Thyroid gland (tissue), 4 donors: ENCODE results near the gene BEND7. TPM values are rescaled to one million over a fixed set of nuclear protein-coding genes. Genes with fewer than 3 reads are reported as not detected.
"Not testable (repeated sequence)": the region's sequence is repeated elsewhere in the genome, so short reads cannot be mapped to it uniquely, and the experiment has no call there.

ENCODE experiments used
- DNase-seq, 2 donors: peaks; one replicate each; pipeline ENCODE4 v3.0.0-alpha.2; 2019
- H3K27ac ChIP-seq, 3 donors: fragments of 200-600 bp; sonication (generic); 1 replicate in 2 of 3; 2 replicates in 1 of 3; pipeline ENCODE4 v1.5.1; 2016 to 2019; ENCODE audit warnings: mild to moderate bottlenecking in 1 of 3, moderate library complexity in 1 of 3
- H3K27me3 ChIP-seq: fragments of 200-600 bp; sonication (generic); one replicate; pipeline ENCODE4 v1.5.1; 2019
- H3K36me3 ChIP-seq, 2 donors: fragments of 200-600 bp; sonication (generic); one replicate each; pipeline ENCODE4 v1.5.1; 2016 to 2019
- H3K4me1 ChIP-seq, 2 donors: fragments of 200-600 bp; sonication (generic); one replicate each; pipeline ENCODE4 v1.5.1; 2017 to 2019
- H3K4me3 ChIP-seq, 3 donors: fragments of 200-600 bp; sonication (generic); replicated peaks in 1 of 3; 1 replicate in 2 of 3; 2 replicates in 1 of 3; pipeline ENCODE4 v1.5.1; 2016; ENCODE audit warnings: mild to moderate bottlenecking in 1 of 3
- H3K9me3 ChIP-seq: fragments of 200-600 bp; sonication (generic); one replicate; pipeline ENCODE4 v1.5.1; 2017
- CTCF ChIP-seq, 6 experiments: fragments of 200-600 bp in 3 of 6; fragments of 450-650 bp in 3 of 6; sonication (generic) in 3 of 6; IDR thresholded peaks; one replicate each; pipeline ENCODE4 v1.5.1; 2016 to 2019; ENCODE audit warnings: antibody characterized with exemption in 6 of 6, mild to moderate bottlenecking in 2 of 6, inconsistent platforms in 1 of 6, moderate library complexity in 1 of 6
- POLR2A ChIP-seq, 2 donors: fragments of 450-650 bp; IDR thresholded peaks; one replicate each; pipeline ENCODE4 v1.6.1; 2017; ENCODE audit warnings: antibody characterized with exemption in 2 of 2, mild to moderate bottlenecking in 2 of 2, moderate library complexity in 1 of 2
- WGBS, 2 donors: methylation state at CpG; one replicate each; pipeline ENCODE4 v1.1.5; 2017; 5-methylcytosine and 5-hydroxymethylcytosine counted together
- intact Hi-C: fragments of 100-400 bp; cut with DNase I; formaldehyde crosslinking; loops from one replicate; pipeline ENCODE4 v1.15.1; 2023
- total RNA-seq, 4 donors: library from RNA; depleted of rRNA; stranded (reverse); fragments of >200 nt; gene quantifications; one replicate each; pipeline ENCODE4 v1.2.3, GENCODE V29; 2016

BEND7 gene
- total RNA-seq, 4 donors from 2014 or later = 51.3 to 106 (median 84.3) TPM

GRCh38 chr10:13550802-13551201 is 22.0 kb upstream of the BEND7 start:
- H3K36me3 ChIP-seq = no peaks in the 10 kb centered on the region
- no peak overlapping the region for H3K27ac ChIP-seq
- H3K4me3 ChIP-seq = no peak overlapping the region
- H3K4me1 ChIP-seq = no peaks in the 10 kb centered on the region
- intact Hi-C loops = no loop called here
- 87 to 95% methylated on average over 2 of the region's 2 CpGs for WGBS, 2 donors
- H3K9me3 ChIP-seq = no peaks in the 10 kb centered on the region
- no peak for DNase-seq
- no peaks in the 10 kb centered on the region for H3K27me3 ChIP-seq
- TF ChIP-seq CTCF (IDR thresholded peaks at IDR 0.05) (no peak), POLR2A (IDR thresholded peaks at IDR 0.05) (no peak)

- H3K4me3 ChIP-seq = no peak overlapping the region
- no peaks in the 10 kb centered on the region for H3K36me3 ChIP-seq
- H3K27ac ChIP-seq = no peak overlapping the region
- no peaks in the 10 kb centered on the region for H3K4me1 ChIP-seq
- no peaks in the 10 kb centered on the region for H3K27me3 ChIP-seq
- H3K9me3 ChIP-seq = no peaks in the 10 kb centered on the region
- no peak for DNase-seq
- WGBS, 2 donors = 87 to 93% methylated on average over 5 of the region's 5 CpGs
- intact Hi-C loops = no loop called here
- TF ChIP-seq CTCF (IDR thresholded peaks at IDR 0.05) (no peak), POLR2A (IDR thresholded peaks at IDR 0.05) (no peak)
Observed at GRCh38 chr10:13542533-13542932, 13.7 kb upstream of the BEND7 start.

GRCh38 chr10:13537985-13538384 is 9.2 kb upstream of the BEND7 start:
- H3K27ac ChIP-seq, intact Hi-C loops, H3K4me1 ChIP-seq, H3K27me3 ChIP-seq, H3K4me3 ChIP-seq, H3K36me3 ChIP-seq, DNase-seq, H3K9me3 ChIP-seq: not testable (repeated sequence)
- 81 to 85% methylated on average over 9 of the region's 9 CpGs for WGBS, 2 donors

GRCh38 chr10:13536674-13537366 is 8.0 kb upstream of the BEND7 start:
- Histone ChIP-seq H3K9me3 (no peaks in the 10 kb centered on the region), H3K36me3 (no peaks in the 10 kb centered on the region), H3K27ac (no peak overlapping the region), H3K4me1 (no peaks in the 10 kb centered on the region), H3K4me3 (no peak overlapping the region), H3K27me3 (no peaks in the 10 kb centered on the region)
- intact Hi-C loops = no loop called here
- peak; percentile 68 to 71 for DNase-seq
- TF ChIP-seq CTCF (IDR thresholded peaks at IDR 0.05) = peak in 4 of 6 experiments; percentile 39 to 63 (median 61)
- no peak for TF ChIP-seq POLR2A (IDR thresholded peaks at IDR 0.05)
- 54 to 65% methylated on average over 9 to 11 of the region's 11 CpGs for WGBS, 2 donors

DNA sequence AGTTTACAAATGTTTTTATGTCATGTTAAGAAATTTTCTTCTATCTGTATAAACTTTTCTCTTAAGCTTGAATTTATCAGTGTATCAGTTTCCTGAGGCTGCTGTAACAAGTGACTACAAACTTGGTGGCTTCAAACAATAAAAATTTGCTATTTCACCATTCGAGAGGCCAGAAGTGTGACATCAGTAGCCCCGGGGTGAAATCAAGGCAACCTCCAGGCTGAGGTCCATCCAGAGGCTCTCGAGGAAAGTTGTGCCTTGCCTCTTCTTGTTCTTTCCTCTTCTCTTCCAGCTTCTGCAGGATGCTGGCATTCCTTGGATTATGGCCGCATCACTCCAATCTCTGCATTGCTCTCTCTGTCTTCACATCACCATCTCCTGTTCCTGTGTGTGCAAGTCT is 6.5 kb upstream of the BEND7 start:
- no peak overlapping the region for H3K27ac ChIP-seq
- H3K9me3 ChIP-seq = no peaks in the 10 kb centered on the region
- no peak overlapping the region for H3K4me3 ChIP-seq
- H3K36me3 ChIP-seq = no peaks in the 10 kb centered on the region
- intact Hi-C loops = no loop called here
- no peaks in the 10 kb centered on the region for H3K27me3 ChIP-seq
- WGBS, 2 donors = 96 to 99% methylated on average over 4 of the region's 4 CpGs
- no peak for DNase-seq
- TF ChIP-seq POLR2A (IDR thresholded peaks at IDR 0.05) (no peak), CTCF (IDR thresholded peaks at IDR 0.05) (no peak)
- no peaks in the 10 kb centered on the region for H3K4me1 ChIP-seq

DNA sequence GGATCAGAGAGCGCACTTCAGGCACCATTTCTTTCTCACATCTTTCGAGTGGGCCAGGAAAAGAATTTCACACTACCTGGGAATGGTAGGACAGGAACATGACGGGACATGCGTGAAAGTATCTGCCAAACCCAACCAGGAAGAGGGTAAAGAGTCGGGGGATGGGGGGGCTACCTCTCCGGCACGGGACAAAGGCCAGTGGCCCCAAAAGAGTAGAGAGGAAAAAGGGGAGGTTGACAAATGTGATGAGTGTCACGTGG is 830 bp upstream of the BEND7 start:
- DNase-seq = no peak
- peak overlapping the region in 1 of 3 donors; percentile 38 for H3K4me3 ChIP-seq
- H3K4me1 ChIP-seq = peaks cover 11 to 13% of the 10 kb centered on the region in 2 donors
- no peaks in the 10 kb centered on the region for H3K36me3 ChIP-seq
- no peaks in the 10 kb centered on the region for H3K9me3 ChIP-seq
- 41 to 52% methylated on average over 8 of the region's 8 CpGs for WGBS, 2 donors
- peak overlapping the region in 1 of 3 donors; percentile 78 for H3K27ac ChIP-seq
- no peak for TF ChIP-seq CTCF (IDR thresholded peaks at IDR 0.05)
- TF ChIP-seq POLR2A (IDR thresholded peaks at IDR 0.05) = no peak
- no peaks in the 10 kb centered on the region for H3K27me3 ChIP-seq
- intact Hi-C loops = no loop called here
